ENCODE results near the gene SCIMP.

SCIMP gene

DNA sequence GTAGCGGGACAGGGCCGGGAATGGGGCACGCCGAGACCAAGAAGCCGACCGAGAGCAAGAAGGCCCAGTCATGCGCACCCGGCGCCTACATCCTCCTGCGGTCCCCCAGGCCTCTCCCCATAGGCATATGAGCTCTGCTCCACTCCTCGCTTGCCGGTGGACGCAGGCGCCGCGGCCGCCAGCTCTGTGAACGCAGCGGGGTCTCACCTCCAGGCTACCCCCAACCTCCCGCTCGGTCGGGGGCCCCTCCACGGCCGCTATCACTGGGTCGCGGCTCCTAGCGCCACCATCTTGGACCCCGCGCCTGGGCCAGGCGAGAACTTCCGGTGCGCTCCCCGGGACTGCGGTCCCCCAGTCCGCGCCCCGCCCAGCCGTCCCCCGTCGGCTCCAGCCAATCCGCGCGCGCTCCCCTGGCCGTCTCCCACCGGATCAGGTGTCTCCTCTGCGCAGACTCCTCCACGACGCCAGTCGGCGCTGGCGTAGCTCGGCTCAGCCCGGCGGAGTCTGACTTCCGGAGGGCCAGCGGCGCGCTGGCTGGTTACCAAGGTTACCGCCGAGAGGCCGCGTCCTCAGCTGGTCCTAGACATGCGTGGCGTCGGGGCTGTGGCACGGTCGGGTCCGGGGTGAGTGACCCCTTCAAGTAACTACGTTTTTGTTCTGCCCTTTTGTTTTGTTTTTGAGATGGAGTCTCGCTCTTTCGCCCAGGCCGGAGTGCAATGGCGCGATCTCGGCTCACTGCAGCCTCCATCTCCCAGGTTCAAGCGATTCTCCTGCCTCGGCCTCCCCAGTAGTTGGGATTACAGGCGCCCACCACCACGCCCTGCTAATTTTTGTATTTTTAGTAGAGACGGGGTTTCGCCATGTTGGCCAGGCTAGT lies 42.9 kb downstream of the SCIMP start, which contains the start of gene ZNF594:
ZNF594 (minus strand) TSS at position 328 of the 877 bp plus-strand sequence. CDS start 7,612 bp downstream, outside the sequence.
- Histone ChIP-seq H3K27ac (peak within 1 kb of the TSS; percentile 77), H3K4me3 (ENCODE audit: low read depth, low read length) (peak within 1 kb of the TSS; percentile 80), H3K36me3 (replicated peaks) (peaks cover 3% of the 10 kb centered on the region), H3K27me3 (replicated peaks) (no peaks in the 10 kb centered on the region)
- TF ChIP-seq, protein P1, sequence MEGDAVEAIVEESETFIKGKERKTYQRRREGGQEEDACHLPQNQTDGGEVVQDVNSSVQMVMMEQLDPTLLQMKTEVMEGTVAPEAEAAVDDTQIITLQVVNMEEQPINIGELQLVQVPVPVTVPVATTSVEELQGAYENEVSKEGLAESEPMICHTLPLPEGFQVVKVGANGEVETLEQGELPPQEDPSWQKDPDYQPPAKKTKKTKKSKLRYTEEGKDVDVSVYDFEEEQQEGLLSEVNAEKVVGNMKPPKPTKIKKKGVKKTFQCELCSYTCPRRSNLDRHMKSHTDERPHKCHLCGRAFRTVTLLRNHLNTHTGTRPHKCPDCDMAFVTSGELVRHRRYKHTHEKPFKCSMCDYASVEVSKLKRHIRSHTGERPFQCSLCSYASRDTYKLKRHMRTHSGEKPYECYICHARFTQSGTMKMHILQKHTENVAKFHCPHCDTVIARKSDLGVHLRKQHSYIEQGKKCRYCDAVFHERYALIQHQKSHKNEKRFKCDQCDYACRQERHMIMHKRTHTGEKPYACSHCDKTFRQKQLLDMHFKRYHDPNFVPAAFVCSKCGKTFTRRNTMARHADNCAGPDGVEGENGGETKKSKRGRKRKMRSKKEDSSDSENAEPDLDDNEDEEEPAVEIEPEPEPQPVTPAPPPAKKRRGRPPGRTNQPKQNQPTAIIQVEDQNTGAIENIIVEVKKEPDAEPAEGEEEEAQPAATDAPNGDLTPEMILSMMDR (IDR thresholded peaks at IDR 0.05; ENCODE audit: low read depth, low read length, missing control alignments): peak; percentile 79
- in situ Hi-C loops (cut with HindIII; ENCODE audit: low pct_ligation_motif_present, low sequenced_read_pairs): no loop called here
- peak; percentile 93 for DNase-seq

DNA sequence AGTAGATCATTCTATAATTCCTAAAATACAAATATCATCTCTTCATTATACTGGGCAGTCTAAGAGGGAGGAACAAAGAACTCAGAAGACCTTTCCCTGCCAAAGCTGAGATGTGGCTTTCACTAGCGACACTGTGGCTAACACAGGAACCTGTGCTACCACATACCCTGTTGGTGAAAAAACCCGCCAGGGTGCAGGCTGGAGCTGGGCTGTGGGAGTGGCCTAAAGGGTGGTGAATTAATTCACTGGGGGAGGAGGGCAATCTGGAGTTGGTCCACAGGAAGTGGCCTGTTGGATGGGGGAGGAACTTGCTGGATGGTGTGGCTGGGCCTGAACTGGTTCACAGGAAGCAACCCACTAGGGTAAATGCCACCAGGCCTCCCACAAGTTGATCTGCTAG lies 50.4 kb downstream of the SCIMP start:
- TF ChIP-seq, protein P1 (IDR thresholded peaks at IDR 0.05; ENCODE audit: low read depth, low read length, missing control alignments): no peak

DNA sequence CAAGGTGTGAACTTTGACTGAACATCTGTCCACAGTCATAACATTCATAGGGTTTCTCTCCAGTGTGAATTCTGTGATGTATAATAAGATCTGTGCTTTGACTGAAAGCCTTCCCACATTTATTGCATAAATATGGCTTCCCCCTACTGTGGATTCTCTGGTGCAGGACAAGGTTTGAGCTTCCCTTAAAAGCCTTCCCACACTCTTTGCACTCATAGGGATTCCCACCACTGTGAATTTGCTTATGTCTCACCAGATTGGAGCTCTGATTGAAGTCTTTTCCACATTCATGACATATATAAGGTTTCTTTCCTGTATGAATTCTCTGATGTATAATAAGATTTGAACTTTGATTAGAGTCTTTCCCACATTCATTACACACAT lies 51.3 kb downstream of the SCIMP start:
- Histone ChIP-seq H3K4me3 (ENCODE audit: low read depth, low read length) (no peak overlapping the region), H3K36me3 (replicated peaks) (peaks cover 7% of the 10 kb centered on the region), H3K27ac (no peak overlapping the region), H3K27me3 (replicated peaks) (no peaks in the 10 kb centered on the region)
- in situ Hi-C loops (cut with HindIII; ENCODE audit: low pct_ligation_motif_present, low sequenced_read_pairs): no loop called here
- TF ChIP-seq, protein P1 (IDR thresholded peaks at IDR 0.05; ENCODE audit: low read depth, low read length, missing control alignments): no peak
- DNase-seq: no peak

More for the DNA sequence above, 50.4 kb downstream of the SCIMP start:
- in situ Hi-C loops (cut with HindIII; ENCODE audit: low pct_ligation_motif_present, low sequenced_read_pairs): no loop called here
- DNase-seq: no peak
- Histone ChIP-seq H3K27ac (no peak overlapping the region), H3K4me3 (ENCODE audit: low read depth, low read length) (no peak overlapping the region), H3K27me3 (replicated peaks) (no peaks in the 10 kb centered on the region), H3K36me3 (replicated peaks) (peaks cover 9% of the 10 kb centered on the region)

GRCh38 chr17:5182597-5183409 lies 51.9 kb downstream of the SCIMP start:
- H3K4me3 ChIP-seq (ENCODE audit: low read depth, low read length): no peak overlapping the region
- TF ChIP-seq, protein P1 (IDR thresholded peaks at IDR 0.05; ENCODE audit: low read depth, low read length, missing control alignments): no peak
- in situ Hi-C loops (cut with HindIII; ENCODE audit: low pct_ligation_motif_present, low sequenced_read_pairs): no loop called here
- no peak overlapping the region for H3K27ac ChIP-seq
- no peaks in the 10 kb centered on the region for H3K27me3 ChIP-seq (replicated peaks)
- DNase-seq: no peak
- H3K36me3 ChIP-seq (replicated peaks): peaks cover 7% of the 10 kb centered on the region

GRCh38 chr17:5181509-5182305 lies 53.0 kb downstream of the SCIMP start:
- no peak overlapping the region for H3K27ac ChIP-seq
- in situ Hi-C loops (cut with HindIII; ENCODE audit: low pct_ligation_motif_present, low sequenced_read_pairs): no loop called here
- no peaks in the 10 kb centered on the region for H3K27me3 ChIP-seq (replicated peaks)
- TF ChIP-seq, protein P1 (IDR thresholded peaks at IDR 0.05; ENCODE audit: low read depth, low read length, missing control alignments): no peak
- DNase-seq: no peak
- no peak overlapping the region for H3K4me3 ChIP-seq (ENCODE audit: low read depth, low read length)
- peaks cover 7% of the 10 kb centered on the region for H3K36me3 ChIP-seq (replicated peaks)

All from brain microvascular endothelial cell (primary cell).